H1 (cell line): ENCODE results near the gene DYRK1A. TPM values are rescaled to one million over a fixed set of nuclear protein-coding genes. Genes with fewer than 3 reads are reported as not detected.

Experiments
- BRCA1 ChIP-seq: IDR thresholded peaks from 2 replicates; pipeline ENCODE4 v1.6.1; 2012; ENCODE audit warnings: low read depth, low read length, improper control_type of control experiment
- NRF1 ChIP-seq: IDR thresholded peaks from 2 replicates; pipeline ENCODE4 v1.6.1; 2011; ENCODE audit warnings: mild to moderate bottlenecking, low read depth, low read length, improper control_type of control experiment
- RAD21 ChIP-seq, 2 experiments: IDR thresholded peaks in 1 of 2; conservative IDR thresholded peaks in 1 of 2; 2 replicates each; pipeline ENCODE4 v1.6.1; 2011; ENCODE audit warnings: low read depth in 2 of 2, low read length in 2 of 2, improper control_type of control experiment in 1 of 2, inconsistent platforms in 1 of 2, mild to moderate bottlenecking in 1 of 2, moderate library complexity in 1 of 2
- SIN3A ChIP-seq, 2 experiments: IDR thresholded peaks in 1 of 2; conservative IDR thresholded peaks in 1 of 2; 2 replicates each; pipeline ENCODE4 v1.6.1; 2011 to 2012; ENCODE audit warnings: low read length in 2 of 2, improper control_type of control experiment in 1 of 2, low read depth in 1 of 2, mild to moderate bottlenecking in 1 of 2
- SP4 ChIP-seq: IDR thresholded peaks from 2 replicates; pipeline ENCODE4 v1.6.1; 2012; ENCODE audit warnings: low read length, inconsistent platforms
- ZNF274 ChIP-seq: IDR thresholded peaks from 2 replicates; pipeline ENCODE4 v1.7.0; 2012; ENCODE audit warnings: low read length, borderline replicate concordance; ENCODE audit errors: extremely low read depth
- polyA plus RNA-seq, 7 experiments: library from polyadenylated mRNA; depleted of rRNA in 3 of 7; stranded (reverse) in 5 of 7; unstranded in 2 of 7; fragments of >200 nt in 5 of 7; fragments of 200-250 nt in 2 of 7; gene quantifications; 1 replicate in 5 of 7; 2 replicates in 1 of 7; 4 replicates in 1 of 7; pipeline versions ENCODE4 v1.2.1 to v1.2.3, GENCODE V29; 2011 to 2013; ENCODE audit warnings: missing spikeins in 2 of 7, mixed read lengths in 2 of 7
- total RNA-seq: library from RNA; stranded (reverse); fragmentation: NEBNext Ultra II Directional; extraction: Animal tissue kit (Norgen Biotek cat#: 25700); gene quantifications from 2 replicates; pipeline ENCODE4 v1.2.1, GENCODE V29; 2021
- TF ChIP-seq, protein P1 (sequence below): fragments of 300-600 bp; sonication (generic); IDR thresholded peaks from 2 replicates; pipeline ENCODE4 v1.7.1; 2012; ENCODE audit warnings: low read length, moderate library complexity, mild to moderate bottlenecking, inconsistent platforms; ENCODE audit not compliant: insufficient replicate concordance

The DYRK1A gene
- total and polyA plus RNA-seq, 2 of the 8 experiments (the other 6 are each of a cell fraction or from before 2014, with no cell fraction given), result 61.1 to 62.2 TPM

DNA sequence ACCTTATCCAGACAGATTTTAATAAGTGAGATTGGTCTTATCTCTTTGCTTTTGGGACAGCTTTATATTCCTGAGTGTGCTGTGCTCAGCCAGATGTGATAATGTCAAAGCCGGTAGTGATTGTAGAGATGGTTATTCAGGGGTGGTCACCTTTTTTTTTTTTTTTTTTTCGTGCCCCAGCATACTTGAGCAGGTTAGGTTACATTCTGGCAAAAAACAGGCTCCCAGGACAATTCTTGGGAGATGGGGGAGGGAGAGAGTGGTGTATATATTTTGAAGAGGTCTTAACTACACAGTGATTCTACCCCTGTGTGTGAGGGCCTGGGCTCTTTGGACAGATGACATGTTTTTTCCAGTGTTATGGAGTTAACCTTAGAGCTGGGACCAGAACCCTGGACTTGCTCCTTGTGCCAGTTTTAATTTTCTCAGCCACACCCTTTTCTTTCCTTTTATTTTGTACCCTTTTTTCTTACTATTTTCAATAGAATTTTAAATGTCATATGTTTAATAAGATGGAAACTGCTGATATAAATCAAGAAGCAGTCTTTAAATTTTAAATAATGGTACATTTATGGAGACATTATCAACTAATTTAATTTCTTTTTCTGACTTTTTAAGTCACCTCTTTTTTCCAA lies 88.4 kb downstream of the DYRK1A start (continued):
- no peak for TF ChIP-seq ZNF274
- TF ChIP-seq NRF1, result no peak
- TF ChIP-seq RAD21 (IDR thresholded peaks at IDR 0.05 in 1 of 2, conservative IDR thresholded peaks at IDR 0.05 in 1 of 2; ENCODE audit: low read depth in 2 of 2, low read length in 2 of 2), result no peak
- TF ChIP-seq, protein P1, sequence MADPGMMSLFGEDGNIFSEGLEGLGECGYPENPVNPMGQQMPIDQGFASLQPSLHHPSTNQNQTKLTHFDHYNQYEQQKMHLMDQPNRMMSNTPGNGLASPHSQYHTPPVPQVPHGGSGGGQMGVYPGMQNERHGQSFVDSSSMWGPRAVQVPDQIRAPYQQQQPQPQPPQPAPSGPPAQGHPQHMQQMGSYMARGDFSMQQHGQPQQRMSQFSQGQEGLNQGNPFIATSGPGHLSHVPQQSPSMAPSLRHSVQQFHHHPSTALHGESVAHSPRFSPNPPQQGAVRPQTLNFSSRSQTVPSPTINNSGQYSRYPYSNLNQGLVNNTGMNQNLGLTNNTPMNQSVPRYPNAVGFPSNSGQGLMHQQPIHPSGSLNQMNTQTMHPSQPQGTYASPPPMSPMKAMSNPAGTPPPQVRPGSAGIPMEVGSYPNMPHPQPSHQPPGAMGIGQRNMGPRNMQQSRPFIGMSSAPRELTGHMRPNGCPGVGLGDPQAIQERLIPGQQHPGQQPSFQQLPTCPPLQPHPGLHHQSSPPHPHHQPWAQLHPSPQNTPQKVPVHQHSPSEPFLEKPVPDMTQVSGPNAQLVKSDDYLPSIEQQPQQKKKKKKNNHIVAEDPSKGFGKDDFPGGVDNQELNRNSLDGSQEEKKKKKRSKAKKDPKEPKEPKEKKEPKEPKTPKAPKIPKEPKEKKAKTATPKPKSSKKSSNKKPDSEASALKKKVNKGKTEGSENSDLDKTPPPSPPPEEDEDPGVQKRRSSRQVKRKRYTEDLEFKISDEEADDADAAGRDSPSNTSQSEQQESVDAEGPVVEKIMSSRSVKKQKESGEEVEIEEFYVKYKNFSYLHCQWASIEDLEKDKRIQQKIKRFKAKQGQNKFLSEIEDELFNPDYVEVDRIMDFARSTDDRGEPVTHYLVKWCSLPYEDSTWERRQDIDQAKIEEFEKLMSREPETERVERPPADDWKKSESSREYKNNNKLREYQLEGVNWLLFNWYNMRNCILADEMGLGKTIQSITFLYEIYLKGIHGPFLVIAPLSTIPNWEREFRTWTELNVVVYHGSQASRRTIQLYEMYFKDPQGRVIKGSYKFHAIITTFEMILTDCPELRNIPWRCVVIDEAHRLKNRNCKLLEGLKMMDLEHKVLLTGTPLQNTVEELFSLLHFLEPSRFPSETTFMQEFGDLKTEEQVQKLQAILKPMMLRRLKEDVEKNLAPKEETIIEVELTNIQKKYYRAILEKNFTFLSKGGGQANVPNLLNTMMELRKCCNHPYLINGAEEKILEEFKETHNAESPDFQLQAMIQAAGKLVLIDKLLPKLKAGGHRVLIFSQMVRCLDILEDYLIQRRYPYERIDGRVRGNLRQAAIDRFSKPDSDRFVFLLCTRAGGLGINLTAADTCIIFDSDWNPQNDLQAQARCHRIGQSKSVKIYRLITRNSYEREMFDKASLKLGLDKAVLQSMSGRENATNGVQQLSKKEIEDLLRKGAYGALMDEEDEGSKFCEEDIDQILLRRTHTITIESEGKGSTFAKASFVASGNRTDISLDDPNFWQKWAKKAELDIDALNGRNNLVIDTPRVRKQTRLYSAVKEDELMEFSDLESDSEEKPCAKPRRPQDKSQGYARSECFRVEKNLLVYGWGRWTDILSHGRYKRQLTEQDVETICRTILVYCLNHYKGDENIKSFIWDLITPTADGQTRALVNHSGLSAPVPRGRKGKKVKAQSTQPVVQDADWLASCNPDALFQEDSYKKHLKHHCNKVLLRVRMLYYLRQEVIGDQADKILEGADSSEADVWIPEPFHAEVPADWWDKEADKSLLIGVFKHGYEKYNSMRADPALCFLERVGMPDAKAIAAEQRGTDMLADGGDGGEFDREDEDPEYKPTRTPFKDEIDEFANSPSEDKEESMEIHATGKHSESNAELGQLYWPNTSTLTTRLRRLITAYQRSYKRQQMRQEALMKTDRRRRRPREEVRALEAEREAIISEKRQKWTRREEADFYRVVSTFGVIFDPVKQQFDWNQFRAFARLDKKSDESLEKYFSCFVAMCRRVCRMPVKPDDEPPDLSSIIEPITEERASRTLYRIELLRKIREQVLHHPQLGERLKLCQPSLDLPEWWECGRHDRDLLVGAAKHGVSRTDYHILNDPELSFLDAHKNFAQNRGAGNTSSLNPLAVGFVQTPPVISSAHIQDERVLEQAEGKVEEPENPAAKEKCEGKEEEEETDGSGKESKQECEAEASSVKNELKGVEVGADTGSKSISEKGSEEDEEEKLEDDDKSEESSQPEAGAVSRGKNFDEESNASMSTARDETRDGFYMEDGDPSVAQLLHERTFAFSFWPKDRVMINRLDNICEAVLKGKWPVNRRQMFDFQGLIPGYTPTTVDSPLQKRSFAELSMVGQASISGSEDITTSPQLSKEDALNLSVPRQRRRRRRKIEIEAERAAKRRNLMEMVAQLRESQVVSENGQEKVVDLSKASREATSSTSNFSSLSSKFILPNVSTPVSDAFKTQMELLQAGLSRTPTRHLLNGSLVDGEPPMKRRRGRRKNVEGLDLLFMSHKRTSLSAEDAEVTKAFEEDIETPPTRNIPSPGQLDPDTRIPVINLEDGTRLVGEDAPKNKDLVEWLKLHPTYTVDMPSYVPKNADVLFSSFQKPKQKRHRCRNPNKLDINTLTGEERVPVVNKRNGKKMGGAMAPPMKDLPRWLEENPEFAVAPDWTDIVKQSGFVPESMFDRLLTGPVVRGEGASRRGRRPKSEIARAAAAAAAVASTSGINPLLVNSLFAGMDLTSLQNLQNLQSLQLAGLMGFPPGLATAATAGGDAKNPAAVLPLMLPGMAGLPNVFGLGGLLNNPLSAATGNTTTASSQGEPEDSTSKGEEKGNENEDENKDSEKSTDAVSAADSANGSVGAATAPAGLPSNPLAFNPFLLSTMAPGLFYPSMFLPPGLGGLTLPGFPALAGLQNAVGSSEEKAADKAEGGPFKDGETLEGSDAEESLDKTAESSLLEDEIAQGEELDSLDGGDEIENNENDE, result no peak
- no peak for TF ChIP-seq SP4
- no peak for TF ChIP-seq BRCA1
- no peak for TF ChIP-seq SIN3A (conservative IDR thresholded peaks at IDR 0.05 in 1 of 2, IDR thresholded peaks at IDR 0.05 in 1 of 2; ENCODE audit: low read depth in 1 of 2, low read length in 2 of 2)
- TF ChIP-seq, all 59 proteins: peak for 0
